Smooth muscle cell (in vitro differentiated cells): Measurements from ENCODE around the gene INO80. TPM values are rescaled to one million over a fixed set of nuclear protein-coding genes. Genes with fewer than 3 reads are reported as not detected.

Source experiments
- DNase-seq: peaks from one replicate; lab custom pipeline; 2025; ENCODE audit not compliant: unreplicated experiment; lab: John Stamatoyannopoulos, UW
- H2AFZ ChIP-seq: fragments of 200-600 bp; sonication (generic); 2 replicates; pipeline ENCODE4 v1.6.0; 2016; ENCODE audit warnings: antibody characterized with exemption, low read depth, mild to moderate bottlenecking
- H3F3A ChIP-seq: fragments of 200-600 bp; sonication (generic); 2 replicates; pipeline ENCODE4 v1.6.0; 2017; ENCODE audit warnings: antibody characterized with exemption, low read depth
- H3K27ac ChIP-seq: fragments of 200-600 bp; sonication (generic); 2 replicates; pipeline ENCODE4 v1.5.1; 2016; ENCODE audit warnings: low read depth, mild to moderate bottlenecking
- H3K27me3 ChIP-seq: fragments of 200-600 bp; sonication (generic); 2 replicates; pipeline ENCODE4 v1.6.1; 2016; ENCODE audit warnings: low read depth, mild to moderate bottlenecking
- H3K36me3 ChIP-seq: fragments of 200-600 bp; sonication (generic); 2 replicates; pipeline ENCODE4 v1.5.1; 2016; ENCODE audit warnings: low read depth
- H3K4me1 ChIP-seq: fragments of 200-600 bp; sonication (generic); 2 replicates; pipeline ENCODE4 v1.5.1; 2016; ENCODE audit warnings: low read depth
- H3K4me2 ChIP-seq: fragments of 200-600 bp; sonication (generic); 2 replicates; pipeline ENCODE4 v1.6.0; 2016; ENCODE audit warnings: mild to moderate bottlenecking
- H3K4me3 ChIP-seq: fragments of 200-600 bp; sonication (generic); 2 replicates; pipeline ENCODE4 v1.5.1; 2016; ENCODE audit warnings: mild to moderate bottlenecking
- H3K79me2 ChIP-seq: fragments of 200-600 bp; sonication (generic); 2 replicates; pipeline ENCODE4 v1.6.0; 2016; ENCODE audit warnings: low read depth, mild to moderate bottlenecking
- H3K9ac ChIP-seq: fragments of 200-600 bp; sonication (generic); 2 replicates; pipeline ENCODE4 v1.6.0; 2016; ENCODE audit warnings: low read depth
- H3K9me3 ChIP-seq: fragments of 200-600 bp; sonication (generic); replicated peaks from 2 replicates; pipeline ENCODE4 v1.5.1; 2016; ENCODE audit warnings: low read depth
- H4K20me1 ChIP-seq: fragments of 200-600 bp; sonication (generic); 2 replicates; pipeline ENCODE4 v1.6.0; 2016; ENCODE audit warnings: low read depth
- CTCF ChIP-seq: fragments of 200-600 bp; sonication (generic); IDR thresholded peaks from 2 replicates; pipeline ENCODE4 v1.5.1; 2017; ENCODE audit warnings: borderline replicate concordance, mild to moderate bottlenecking, antibody characterized with exemption; ENCODE audit not compliant: insufficient read depth, poor library complexity, severe bottlenecking
- WGBS: methylation state at CpG from one replicate; pipeline ENCODE4 v1.1.7; 2016; ENCODE audit warnings: low lambda C conversion rate; 5-methylcytosine and 5-hydroxymethylcytosine counted together
- polyA plus RNA-seq: library from polyadenylated mRNA; unstranded; fragments of >200 nt; fragmentation: Nextera tagmentation; extraction: Ambion mirVana; gene quantifications from 2 replicates; pipeline ENCODE4 v1.2.1, GENCODE V29; 2016
- total RNA-seq: library from RNA; depleted of rRNA; stranded (reverse); fragments of >200 nt; gene quantifications from 2 replicates; pipeline ENCODE4 v1.2.3, GENCODE V29; 2014

Gene INO80
- total and polyA plus RNA-seq, 2 experiments from 2014 or later, result 4.4 to 8.3 TPM

DNA sequence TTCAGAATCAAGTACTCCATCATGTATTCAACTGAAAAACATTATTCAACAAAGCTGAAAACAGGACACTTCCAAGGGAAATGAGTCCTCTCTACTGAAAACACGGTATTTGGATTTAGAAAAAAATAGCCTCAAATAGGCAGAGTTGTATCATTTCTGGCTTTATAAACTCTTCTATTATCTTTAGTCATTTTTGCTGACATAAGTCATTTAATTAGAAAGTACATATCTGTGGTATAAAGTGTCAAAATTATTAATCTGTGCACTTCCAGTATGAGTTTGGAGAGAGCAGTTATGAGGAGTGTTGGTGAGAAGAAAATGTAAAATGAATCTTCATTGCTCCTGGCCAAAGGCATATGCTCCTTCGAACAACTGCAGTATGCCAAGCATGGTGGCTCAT is 59.3 kb downstream of the INO80 start:
- Histone ChIP-seq H3K36me3 (peaks cover 53% of the 10 kb centered on the region), H3F3A (no peaks in the 10 kb centered on the region)

GRCh38 chr15:41055706-41056105 is 60.4 kb downstream of the INO80 start:
- WGBS, result 96% methylated on average over 2 of the region's 2 CpGs
- Histone ChIP-seq H3K4me3 (no peak overlapping the region), H3K27me3 (no peaks in the 10 kb centered on the region), H3K4me1 (no peaks in the 10 kb centered on the region), H3K79me2 (no peaks in the 10 kb centered on the region), H3F3A (no peaks in the 10 kb centered on the region), H4K20me1 (no peaks in the 10 kb centered on the region), H3K9me3 (no peaks in the 10 kb centered on the region), H3K36me3 (peaks cover 49% of the 10 kb centered on the region), H3K27ac (no peak overlapping the region), H3K9ac (no peak overlapping the region), H3K4me2 (no peak overlapping the region), H2AFZ (no peak overlapping the region)
- TF ChIP-seq CTCF, result no peak
- no peak for DNase-seq

More for the DNA sequence above, 59.3 kb downstream of the INO80 start:
- no peak overlapping the region for H3K4me3 ChIP-seq
- WGBS, result 95% methylated on average over 2 of the region's 2 CpGs
- no peak overlapping the region for H3K27ac ChIP-seq
- TF ChIP-seq CTCF, result no peak
- H3K79me2 ChIP-seq, result no peaks in the 10 kb centered on the region
- no peak overlapping the region for H3K4me2 ChIP-seq
- H2AFZ ChIP-seq, result no peak overlapping the region
- no peaks in the 10 kb centered on the region for H3K4me1 ChIP-seq
- H3K27me3 ChIP-seq, result no peaks in the 10 kb centered on the region
- H4K20me1 ChIP-seq, result no peaks in the 10 kb centered on the region
- peaks cover 2% of the 10 kb centered on the region for H3K9me3 ChIP-seq
- no peak for DNase-seq
- no peak overlapping the region for H3K9ac ChIP-seq

GRCh38 chr15:41051139-41051538 is 64.9 kb downstream of the INO80 start:
- no peak for DNase-seq
- no peaks in the 10 kb centered on the region for H3K79me2 ChIP-seq
- no peaks in the 10 kb centered on the region for H4K20me1 ChIP-seq
- no peaks in the 10 kb centered on the region for H3F3A ChIP-seq
- WGBS, result 100% methylated on average over 2 of the region's 2 CpGs
- H3K9ac ChIP-seq, result no peak overlapping the region
- H3K36me3 ChIP-seq, result peaks cover 37% of the 10 kb centered on the region
- H3K4me2 ChIP-seq, result no peak overlapping the region
- no peak overlapping the region for H2AFZ ChIP-seq
- TF ChIP-seq CTCF, result no peak
- H3K27ac ChIP-seq, result no peak overlapping the region
- no peak overlapping the region for H3K4me3 ChIP-seq
- H3K27me3 ChIP-seq, result no peaks in the 10 kb centered on the region
- no peaks in the 10 kb centered on the region for H3K4me1 ChIP-seq
- no peaks in the 10 kb centered on the region for H3K9me3 ChIP-seq

DNA sequence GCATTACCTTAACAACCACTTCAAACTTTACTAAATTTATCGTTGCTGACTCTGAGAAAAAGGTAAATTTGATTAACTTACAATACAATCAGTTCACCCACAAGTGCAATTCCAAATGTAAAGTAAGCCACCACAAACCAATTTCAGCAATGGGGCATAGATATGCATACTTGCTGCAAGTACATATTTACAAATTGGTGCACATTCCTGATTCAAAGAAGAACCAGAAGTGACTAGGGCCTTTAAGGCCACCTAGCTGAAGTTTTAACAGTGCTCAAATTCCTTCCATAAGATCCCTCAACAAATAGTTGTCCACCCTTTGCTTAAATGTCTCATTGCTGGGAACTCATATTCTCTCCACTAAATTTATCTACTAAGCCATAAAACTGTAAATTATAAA is 67.2 kb downstream of the INO80 start:
- Histone ChIP-seq H3K79me2 (no peaks in the 10 kb centered on the region), H2AFZ (no peak overlapping the region), H3K36me3 (peaks cover 29% of the 10 kb centered on the region), H3K4me3 (no peak overlapping the region), H3K4me1 (no peaks in the 10 kb centered on the region), H3K4me2 (no peak overlapping the region), H3K27me3 (no peaks in the 10 kb centered on the region), H3K9me3 (no peaks in the 10 kb centered on the region), H4K20me1 (no peaks in the 10 kb centered on the region), H3F3A (no peaks in the 10 kb centered on the region), H3K27ac (no peak overlapping the region), H3K9ac (no peak overlapping the region)
- no peak for TF ChIP-seq CTCF
- DNase-seq, result no peak
- WGBS, result 97% methylated on average over 1 of the region's 1 CpG
